ENCODE data around the gene ESPL1.

DNA sequence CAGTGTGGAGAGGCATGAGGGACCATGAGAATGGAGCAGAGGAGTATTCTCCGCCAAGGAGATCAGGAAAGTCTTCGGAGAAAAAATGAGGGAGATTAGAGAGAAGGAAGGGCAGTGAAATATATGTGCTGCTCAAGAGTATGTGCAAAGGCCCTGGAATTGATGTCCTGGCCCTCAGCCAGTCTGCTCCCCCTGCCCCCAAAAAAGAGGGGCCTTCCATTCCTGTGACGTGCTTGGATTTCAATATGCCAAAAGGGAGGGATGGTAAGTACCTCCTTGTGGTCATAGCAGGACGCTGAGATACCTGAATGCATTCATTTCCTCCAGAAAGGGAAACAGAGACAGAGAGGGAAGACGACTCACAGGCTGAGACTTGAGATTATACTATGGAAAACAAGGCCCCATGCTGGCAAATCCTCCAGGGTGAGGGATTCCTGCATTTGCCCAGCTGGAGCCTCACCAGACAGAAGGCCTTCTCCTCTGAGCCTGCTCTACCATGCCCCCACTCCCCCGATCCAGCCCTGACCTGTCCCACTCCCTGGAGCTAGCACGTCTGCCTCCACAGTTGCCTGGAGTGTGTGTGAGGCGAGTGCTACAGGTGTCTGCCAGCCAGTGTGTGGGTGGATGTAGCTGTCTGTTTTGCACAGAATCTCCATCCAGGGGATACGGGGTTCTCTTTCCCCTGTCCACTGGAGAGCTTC lies 32.2 kb upstream of the ESPL1 start:
- TF ChIP-seq CTCF (IDR thresholded peaks at IDR 0.05; ENCODE audit: extremely low read depth in 1 of 2, insufficient read depth in 1 of 2, low read depth in 1 of 2, low read length in 2 of 2) (no peak), POLR2AphosphoS5 (IDR thresholded peaks at IDR 0.05; ENCODE audit: insufficient read depth, low read depth, low read length) (no peak)
